Measurements from ENCODE around the gene CDRT15.
"Not testable (repeated sequence)": the region's sequence is repeated elsewhere in the genome, so short reads cannot be mapped to it uniquely, and the experiment has no call there.

The CDRT15 gene

DNA sequence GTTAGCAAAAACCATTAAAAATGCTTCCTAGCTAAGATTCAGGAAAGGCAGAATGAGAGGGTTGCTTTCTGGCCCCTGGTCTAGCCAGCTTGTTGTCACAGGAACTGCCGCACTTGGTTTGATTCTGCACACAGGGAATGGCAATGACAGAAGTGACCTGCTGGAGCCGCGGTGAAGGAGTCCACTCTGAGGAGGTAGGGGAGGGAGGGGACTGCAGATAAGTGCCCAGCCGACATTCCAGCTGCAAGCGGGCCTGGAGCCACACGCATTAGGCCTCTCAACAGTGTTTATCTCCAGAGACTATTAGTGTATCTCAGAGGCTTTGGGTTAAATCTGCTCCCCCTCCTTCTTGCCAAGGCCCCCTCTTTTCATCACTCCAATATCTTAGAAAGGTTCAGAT lies 38.6 kb downstream of the CDRT15 start:
- H3K27ac ChIP-seq, result no peak overlapping the region
- no peaks in the 10 kb centered on the region for H3K4me1 ChIP-seq (ENCODE audit: low read depth, poor library complexity, severe bottlenecking)
- H4K20me1 ChIP-seq (ENCODE audit: insufficient read depth), result no peaks in the 10 kb centered on the region
- no peak overlapping the region for H3K9ac ChIP-seq
- H2AFZ ChIP-seq (ENCODE audit: low read depth), result no peak overlapping the region
- TF ChIP-seq, protein P1, sequence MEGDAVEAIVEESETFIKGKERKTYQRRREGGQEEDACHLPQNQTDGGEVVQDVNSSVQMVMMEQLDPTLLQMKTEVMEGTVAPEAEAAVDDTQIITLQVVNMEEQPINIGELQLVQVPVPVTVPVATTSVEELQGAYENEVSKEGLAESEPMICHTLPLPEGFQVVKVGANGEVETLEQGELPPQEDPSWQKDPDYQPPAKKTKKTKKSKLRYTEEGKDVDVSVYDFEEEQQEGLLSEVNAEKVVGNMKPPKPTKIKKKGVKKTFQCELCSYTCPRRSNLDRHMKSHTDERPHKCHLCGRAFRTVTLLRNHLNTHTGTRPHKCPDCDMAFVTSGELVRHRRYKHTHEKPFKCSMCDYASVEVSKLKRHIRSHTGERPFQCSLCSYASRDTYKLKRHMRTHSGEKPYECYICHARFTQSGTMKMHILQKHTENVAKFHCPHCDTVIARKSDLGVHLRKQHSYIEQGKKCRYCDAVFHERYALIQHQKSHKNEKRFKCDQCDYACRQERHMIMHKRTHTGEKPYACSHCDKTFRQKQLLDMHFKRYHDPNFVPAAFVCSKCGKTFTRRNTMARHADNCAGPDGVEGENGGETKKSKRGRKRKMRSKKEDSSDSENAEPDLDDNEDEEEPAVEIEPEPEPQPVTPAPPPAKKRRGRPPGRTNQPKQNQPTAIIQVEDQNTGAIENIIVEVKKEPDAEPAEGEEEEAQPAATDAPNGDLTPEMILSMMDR (conservative IDR thresholded peaks at IDR 0.05; ENCODE audit: low read depth, low read length), result no peak
- no peaks in the 10 kb centered on the region for H3K36me3 ChIP-seq (ENCODE audit: insufficient read depth)
- no peak overlapping the region for H3K4me3 ChIP-seq (IDR thresholded peaks at IDR 0.05; ENCODE audit: insufficient read depth, low read depth, low read length)
- H3K4me2 ChIP-seq, result no peak overlapping the region
- no peaks in the 10 kb centered on the region for H3K27me3 ChIP-seq (ENCODE audit: insufficient read depth, low read depth)
- no peaks in the 10 kb centered on the region for H3K79me2 ChIP-seq (ENCODE audit: insufficient read depth, low read depth)

DNA sequence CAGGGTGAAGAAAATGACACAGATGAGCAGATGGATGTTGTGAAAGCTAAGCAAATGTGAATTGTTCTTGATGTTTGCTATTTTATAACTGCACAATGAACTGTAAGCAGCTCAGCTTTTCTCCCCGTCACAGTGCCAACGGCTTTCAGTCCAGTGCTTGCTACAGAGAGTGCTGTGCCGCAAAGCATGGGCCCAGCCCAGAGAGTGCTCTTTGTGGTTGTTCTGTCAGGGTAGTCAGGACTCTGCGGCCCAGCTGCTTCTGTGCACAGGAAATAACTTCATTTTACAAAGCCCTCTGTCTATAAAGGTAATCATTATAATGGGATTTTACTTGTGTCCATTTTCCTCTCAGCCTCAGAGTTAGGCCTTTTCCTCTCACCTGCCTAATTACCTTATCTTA lies 39.1 kb downstream of the CDRT15 start:
- TF ChIP-seq, protein P1 (conservative IDR thresholded peaks at IDR 0.05; ENCODE audit: low read depth, low read length), result no peak
- H3K36me3 ChIP-seq (ENCODE audit: insufficient read depth), result no peaks in the 10 kb centered on the region
- no peaks in the 10 kb centered on the region for H3K4me1 ChIP-seq (ENCODE audit: low read depth, poor library complexity, severe bottlenecking)
- no peak overlapping the region for H2AFZ ChIP-seq (ENCODE audit: low read depth)
- H4K20me1 ChIP-seq (ENCODE audit: insufficient read depth), result no peaks in the 10 kb centered on the region
- no peak overlapping the region for H3K4me3 ChIP-seq (IDR thresholded peaks at IDR 0.05; ENCODE audit: insufficient read depth, low read depth, low read length)
- no peaks in the 10 kb centered on the region for H3K27me3 ChIP-seq (ENCODE audit: insufficient read depth, low read depth)
- H3K4me2 ChIP-seq, result no peak overlapping the region
- no peaks in the 10 kb centered on the region for H3K79me2 ChIP-seq (ENCODE audit: insufficient read depth, low read depth)
- H3K27ac ChIP-seq, result no peak overlapping the region
- no peak overlapping the region for H3K9ac ChIP-seq

DNA sequence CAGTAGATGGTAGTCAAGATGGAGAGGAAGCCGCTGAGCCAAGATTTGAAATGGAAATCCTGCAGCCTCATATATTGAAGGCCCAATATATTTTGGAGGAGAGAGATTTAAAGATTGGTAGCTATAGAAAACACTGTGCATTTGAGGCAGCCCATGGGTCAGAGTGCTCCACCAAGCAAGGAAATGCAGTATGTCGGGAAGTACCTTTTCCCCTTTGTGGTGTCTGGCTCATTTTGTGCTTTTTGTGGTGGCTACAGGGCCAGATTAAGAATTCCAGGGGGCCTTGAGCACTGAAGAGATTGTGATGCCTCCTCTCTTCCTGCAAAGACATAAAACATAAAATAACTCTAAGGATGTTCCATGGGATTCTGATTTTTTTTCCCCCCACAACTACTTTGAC lies 39.6 kb downstream of the CDRT15 start:
- no peaks in the 10 kb centered on the region for H3K4me1 ChIP-seq (ENCODE audit: low read depth, poor library complexity, severe bottlenecking)
- no peak overlapping the region for H3K9ac ChIP-seq
- no peak overlapping the region for H2AFZ ChIP-seq (ENCODE audit: low read depth)
- TF ChIP-seq, protein P1 (conservative IDR thresholded peaks at IDR 0.05; ENCODE audit: low read depth, low read length), result no peak
- H3K79me2 ChIP-seq (ENCODE audit: insufficient read depth, low read depth), result no peaks in the 10 kb centered on the region
- no peaks in the 10 kb centered on the region for H4K20me1 ChIP-seq (ENCODE audit: insufficient read depth)
- H3K4me2 ChIP-seq, result no peak overlapping the region
- no peaks in the 10 kb centered on the region for H3K36me3 ChIP-seq (ENCODE audit: insufficient read depth)
- H3K27ac ChIP-seq, result no peak overlapping the region
- no peaks in the 10 kb centered on the region for H3K27me3 ChIP-seq (ENCODE audit: insufficient read depth, low read depth)
- no peak overlapping the region for H3K4me3 ChIP-seq (IDR thresholded peaks at IDR 0.05; ENCODE audit: insufficient read depth, low read depth, low read length)

DNA sequence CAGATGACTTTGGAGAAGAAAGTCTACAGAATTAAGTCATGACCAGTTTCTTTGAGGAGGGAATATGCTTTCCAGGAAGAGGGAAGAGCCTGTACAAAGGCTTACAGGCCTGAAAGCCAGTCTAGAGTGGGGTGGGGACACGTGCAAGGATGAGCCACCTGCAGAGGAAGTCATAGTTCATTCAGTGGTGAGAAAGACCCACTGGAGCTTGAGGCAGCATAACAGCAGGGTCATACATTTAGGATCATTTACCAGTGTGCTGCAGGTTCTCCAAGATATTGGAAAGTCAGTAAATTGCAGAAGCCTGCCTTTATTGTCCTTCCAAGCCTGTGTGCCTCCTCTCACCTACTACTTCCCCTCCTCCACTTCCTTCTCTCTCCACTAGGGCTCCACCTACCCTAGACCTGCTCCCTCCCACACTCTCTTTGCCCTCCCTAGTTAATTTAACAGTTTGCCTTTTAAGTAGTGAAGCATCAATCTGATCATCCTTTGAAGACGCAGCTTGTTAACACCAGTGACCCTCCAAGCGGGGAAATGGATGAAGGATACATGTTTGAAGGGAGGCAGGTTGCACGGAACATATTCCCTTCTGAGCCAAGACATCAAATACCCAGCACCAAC lies 40.2 kb downstream of the CDRT15 start:
- Histone ChIP-seq H3K79me2 (ENCODE audit: insufficient read depth, low read depth) (no peaks in the 10 kb centered on the region), H3K27ac (no peak overlapping the region), H3K4me2 (no peak overlapping the region), H3K27me3 (ENCODE audit: insufficient read depth, low read depth) (no peaks in the 10 kb centered on the region), H3K36me3 (ENCODE audit: insufficient read depth) (no peaks in the 10 kb centered on the region), H2AFZ (ENCODE audit: low read depth) (no peak overlapping the region), H3K4me1 (ENCODE audit: low read depth, poor library complexity, severe bottlenecking) (no peaks in the 10 kb centered on the region), H4K20me1 (ENCODE audit: insufficient read depth) (no peaks in the 10 kb centered on the region), H3K4me3 (IDR thresholded peaks at IDR 0.05; ENCODE audit: insufficient read depth, low read depth, low read length) (no peak overlapping the region), H3K9ac (no peak overlapping the region)
- TF ChIP-seq, protein P1 (conservative IDR thresholded peaks at IDR 0.05; ENCODE audit: low read depth, low read length), result no peak

DNA sequence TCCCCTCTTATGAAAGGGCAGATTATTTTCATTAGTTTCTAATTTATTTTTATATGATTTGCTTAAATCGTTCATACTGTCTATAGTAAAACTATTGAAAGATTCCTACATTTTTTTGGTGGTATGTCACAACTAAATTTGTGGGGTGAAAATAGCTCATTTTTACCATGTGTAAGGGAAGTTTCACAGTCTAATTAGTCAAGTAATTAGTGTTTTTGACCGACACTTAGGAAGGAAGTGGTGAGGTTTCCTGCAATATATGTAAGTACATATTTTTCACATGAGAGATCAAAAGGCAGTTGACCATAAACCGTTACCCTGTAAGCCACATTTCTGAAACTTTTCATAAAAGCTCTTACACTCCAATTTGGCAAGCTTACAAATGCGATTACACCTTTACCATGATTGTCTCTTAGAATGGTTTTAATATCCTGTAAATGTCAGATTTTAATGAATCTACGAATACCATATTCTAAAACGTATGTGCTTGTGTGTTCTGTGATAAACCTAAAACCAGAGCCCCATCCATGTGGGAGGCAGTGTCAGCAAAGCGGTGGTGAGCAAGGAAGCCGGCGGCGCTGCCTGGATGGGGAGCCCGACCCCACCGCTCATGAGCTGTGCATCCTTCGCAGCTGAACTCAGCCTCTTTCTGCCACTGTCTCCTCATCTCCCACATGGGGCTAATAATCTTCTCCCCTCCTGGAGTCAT lies 43.9 kb downstream of the CDRT15 start:
- not testable (repeated sequence) for H3K4me3 ChIP-seq (IDR thresholded peaks at IDR 0.05; ENCODE audit: insufficient read depth, low read depth, low read length); H3K4me2 ChIP-seq; H4K20me1 ChIP-seq (ENCODE audit: insufficient read depth); H3K4me1 ChIP-seq (ENCODE audit: low read depth, poor library complexity, severe bottlenecking); H2AFZ ChIP-seq (ENCODE audit: low read depth); H3K36me3 ChIP-seq (ENCODE audit: insufficient read depth); H3K9ac ChIP-seq; H3K27ac ChIP-seq; H3K79me2 ChIP-seq (ENCODE audit: insufficient read depth, low read depth); H3K27me3 ChIP-seq (ENCODE audit: insufficient read depth, low read depth)

DNA sequence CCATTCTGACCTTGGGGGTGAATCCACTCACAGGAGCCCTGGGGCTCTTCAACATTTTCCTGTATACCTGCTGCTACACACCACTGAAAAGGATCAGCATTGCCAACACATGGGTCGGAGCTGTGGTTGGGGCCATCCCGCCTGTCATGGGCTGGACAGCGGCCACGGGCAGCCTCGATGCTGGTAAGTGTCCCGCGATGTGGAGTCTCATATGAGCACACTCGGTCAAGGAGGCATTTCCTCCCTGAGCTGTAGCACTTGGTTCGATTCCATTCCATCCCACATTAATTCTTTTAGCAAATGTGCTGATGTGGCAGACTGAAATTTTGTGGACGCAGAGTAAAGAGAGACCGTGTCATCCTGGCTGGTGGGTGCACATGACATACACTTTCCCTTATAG lies 44.6 kb downstream of the CDRT15 start:
- H3K4me3 ChIP-seq (IDR thresholded peaks at IDR 0.05; ENCODE audit: insufficient read depth, low read depth, low read length); H3K79me2 ChIP-seq (ENCODE audit: insufficient read depth, low read depth): not testable (repeated sequence)

DNA sequence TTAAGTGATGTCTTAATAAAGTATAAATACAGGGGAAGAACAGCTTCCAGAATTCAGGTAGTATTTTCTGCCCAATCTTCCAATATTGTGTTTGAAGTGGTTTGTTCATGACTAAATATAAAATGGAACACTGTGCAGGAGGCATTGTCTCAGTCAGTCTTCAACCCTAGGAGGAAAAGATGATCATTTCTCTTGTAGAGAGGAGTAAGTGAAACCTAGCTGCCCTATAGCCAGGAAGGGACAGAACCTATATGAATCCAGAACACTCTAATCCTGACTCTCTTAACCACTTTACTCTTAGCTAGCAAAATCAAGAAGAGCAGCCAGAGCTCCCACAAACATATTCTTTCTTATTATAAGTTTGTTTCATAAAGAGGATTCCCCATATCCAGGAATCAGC lies 45.2 kb downstream of the CDRT15 start:
- H4K20me1 ChIP-seq (ENCODE audit: insufficient read depth); H3K4me1 ChIP-seq (ENCODE audit: low read depth, poor library complexity, severe bottlenecking); H3K4me2 ChIP-seq; H3K4me3 ChIP-seq (IDR thresholded peaks at IDR 0.05; ENCODE audit: insufficient read depth, low read depth, low read length); H3K27me3 ChIP-seq (ENCODE audit: insufficient read depth, low read depth); H2AFZ ChIP-seq (ENCODE audit: low read depth); H3K27ac ChIP-seq; H3K9ac ChIP-seq; H3K36me3 ChIP-seq (ENCODE audit: insufficient read depth); H3K79me2 ChIP-seq (ENCODE audit: insufficient read depth, low read depth): not testable (repeated sequence)

More for the DNA sequence above, 44.6 kb downstream of the CDRT15 start:
- not testable (repeated sequence) for H3K9ac ChIP-seq; H3K27me3 ChIP-seq (ENCODE audit: insufficient read depth, low read depth); H3K36me3 ChIP-seq (ENCODE audit: insufficient read depth); H2AFZ ChIP-seq (ENCODE audit: low read depth); H3K4me2 ChIP-seq; H4K20me1 ChIP-seq (ENCODE audit: insufficient read depth); H3K4me1 ChIP-seq (ENCODE audit: low read depth, poor library complexity, severe bottlenecking); H3K27ac ChIP-seq
